Thyroid gland (tissue), 4 donors: ENCODE measurements around the gene SUGP2. TPM values are rescaled to one million over a fixed set of nuclear protein-coding genes. Genes with fewer than 3 reads are reported as not detected.

Experiments used
- DNase-seq, 2 donors: peaks; one replicate each; pipeline ENCODE4 v3.0.0-alpha.2; 2019
- H3K27ac ChIP-seq, 3 donors: fragments of 200-600 bp; sonication (generic); 1 replicate in 2 of 3; 2 replicates in 1 of 3; pipeline ENCODE4 v1.5.1; 2016 to 2019; ENCODE audit warnings: mild to moderate bottlenecking in 1 of 3, moderate library complexity in 1 of 3
- H3K27me3 ChIP-seq: fragments of 200-600 bp; sonication (generic); one replicate; pipeline ENCODE4 v1.5.1; 2019
- H3K36me3 ChIP-seq, 2 donors: fragments of 200-600 bp; sonication (generic); one replicate each; pipeline ENCODE4 v1.5.1; 2016 to 2019
- H3K4me1 ChIP-seq, 2 donors: fragments of 200-600 bp; sonication (generic); one replicate each; pipeline ENCODE4 v1.5.1; 2017 to 2019
- H3K4me3 ChIP-seq, 3 donors: fragments of 200-600 bp; sonication (generic); replicated peaks in 1 of 3; 1 replicate in 2 of 3; 2 replicates in 1 of 3; pipeline ENCODE4 v1.5.1; 2016; ENCODE audit warnings: mild to moderate bottlenecking in 1 of 3
- H3K9me3 ChIP-seq: fragments of 200-600 bp; sonication (generic); one replicate; pipeline ENCODE4 v1.5.1; 2017
- CTCF ChIP-seq, 6 experiments: fragments of 200-600 bp in 3 of 6; fragments of 450-650 bp in 3 of 6; sonication (generic) in 3 of 6; IDR thresholded peaks; one replicate each; pipeline ENCODE4 v1.5.1; 2016 to 2019; ENCODE audit warnings: antibody characterized with exemption in 6 of 6, mild to moderate bottlenecking in 2 of 6, inconsistent platforms in 1 of 6, moderate library complexity in 1 of 6
- POLR2A ChIP-seq, 2 donors: fragments of 450-650 bp; IDR thresholded peaks; one replicate each; pipeline ENCODE4 v1.6.1; 2017; ENCODE audit warnings: antibody characterized with exemption in 2 of 2, mild to moderate bottlenecking in 2 of 2, moderate library complexity in 1 of 2
- WGBS, 2 donors: methylation state at CpG; one replicate each; pipeline ENCODE4 v1.1.5; 2017; 5-methylcytosine and 5-hydroxymethylcytosine counted together
- intact Hi-C: fragments of 100-400 bp; cut with DNase I; formaldehyde crosslinking; loops from one replicate; pipeline ENCODE4 v1.15.1; 2023
- total RNA-seq, 4 donors: library from RNA; depleted of rRNA; stranded (reverse); fragments of >200 nt; gene quantifications; one replicate each; pipeline ENCODE4 v1.2.3, GENCODE V29; 2016

Gene SUGP2
- total RNA-seq, 4 donors from 2014 or later = 70.3 to 93.5 (median 82.2) TPM

GRCh38 chr19:19055701-19056100 lies 22.4 kb upstream of the SUGP2 start:
- intact Hi-C loops = loop anchor here (2.0 to 5.0 kb wide), 2 partner anchors 52 to 87 kb away; no protein-coding TSS in a partner anchor
- TF ChIP-seq CTCF (IDR thresholded peaks at IDR 0.05) (no peak), POLR2A (IDR thresholded peaks at IDR 0.05) (no peak)
- no peaks in the 10 kb centered on the region for H3K27me3 ChIP-seq
- no peak for DNase-seq
- H3K9me3 ChIP-seq = no peaks in the 10 kb centered on the region
- peaks cover 18 to 23% of the 10 kb centered on the region in 2 donors for H3K4me1 ChIP-seq
- H3K36me3 ChIP-seq = peaks cover 29 to 37% of the 10 kb centered on the region in 2 donors
- 97 to 99% methylated on average over 6 to 9 of the region's 13 CpGs for WGBS, 2 donors
- no peak overlapping the region for H3K4me3 ChIP-seq
- no peak overlapping the region for H3K27ac ChIP-seq

GRCh38 chr19:19054939-19055440 lies 21.7 kb upstream of the SUGP2 start:
- Histone ChIP-seq H3K9me3 (no peaks in the 10 kb centered on the region), H3K27ac (no peak overlapping the region), H3K4me3 (no peak overlapping the region), H3K4me1 (peaks cover 12 to 16% of the 10 kb centered on the region in 2 donors), H3K36me3 (peaks cover 29 to 37% of the 10 kb centered on the region in 2 donors), H3K27me3 (no peaks in the 10 kb centered on the region)
- 98% methylated on average over 18 to 19 of the region's 19 CpGs for WGBS, 2 donors
- TF ChIP-seq CTCF (IDR thresholded peaks at IDR 0.05) = no peak
- TF ChIP-seq POLR2A (IDR thresholded peaks at IDR 0.05) = no peak
- no peak for DNase-seq
- intact Hi-C loops = loop anchor here (2.0 to 5.0 kb wide), 2 partner anchors 52 to 88 kb away; no protein-coding TSS in a partner anchor

GRCh38 chr19:19054315-19054938 lies 21.1 kb upstream of the SUGP2 start:
- WGBS, 2 donors = 96% methylated on average over 14 to 15 of the region's 15 CpGs
- Histone ChIP-seq H3K4me3 (no peak overlapping the region), H3K9me3 (no peaks in the 10 kb centered on the region), H3K4me1 (peaks cover 7 to 11% of the 10 kb centered on the region in 2 donors), H3K36me3 (peaks cover 29 to 37% of the 10 kb centered on the region in 2 donors), H3K27ac (no peak overlapping the region), H3K27me3 (no peaks in the 10 kb centered on the region)
- intact Hi-C loops = loop anchor here (2.0 kb wide), 1 partner anchor 88 kb away; no protein-coding TSS in a partner anchor
- TF ChIP-seq POLR2A (IDR thresholded peaks at IDR 0.05) (no peak), CTCF (IDR thresholded peaks at IDR 0.05) (no peak)
- no peak for DNase-seq

- Histone ChIP-seq H3K27ac (no peak overlapping the region), H3K9me3 (no peaks in the 10 kb centered on the region), H3K4me3 (no peak overlapping the region), H3K27me3 (no peaks in the 10 kb centered on the region), H3K4me1 (peaks cover 0 to 4% of the 10 kb centered on the region in 2 donors), H3K36me3 (peaks cover 29 to 37% of the 10 kb centered on the region in 2 donors)
- peak; percentile 73 to 79 for DNase-seq
- intact Hi-C loops = loop anchor here (2.0 kb wide), 1 partner anchor 89 kb away; no protein-coding TSS in a partner anchor
- 85 to 90% methylated on average over 21 to 25 of the region's 25 CpGs for WGBS, 2 donors
- TF ChIP-seq POLR2A (IDR thresholded peaks at IDR 0.05) (no peak), CTCF (IDR thresholded peaks at IDR 0.05) (peak; percentile 43 to 81 (median 74))
These were observed 20.4 kb upstream of the SUGP2 start for GRCh38 chr19:19053508-19054314.
